CD14-positive monocyte (primary cell): ENCODE results near the gene SLCO2A1. TPM values are rescaled to one million over a fixed set of nuclear protein-coding genes. Genes with fewer than 3 reads are reported as not detected.
A peak's percentile ranks its signal among the peaks of the same experiment; 100 is the strongest.

Source experiments
- DNase-seq, 3 donors: peaks; one replicate each; pipeline ENCODE4 v3.0.0-alpha.2; 2011 to 2022
- H2AFZ ChIP-seq: 2 replicates; pipeline ENCODE4 v1.6.0; 2012; ENCODE audit warnings: mild to moderate bottlenecking, low read depth, low read length, inconsistent platforms; ENCODE audit not compliant: insufficient read depth, poor library complexity, severe bottlenecking
- H3K27ac ChIP-seq, 2 donors: 1 replicate in 1 of 2; 2 replicates in 1 of 2; pipeline ENCODE4 v1.5.1; 2012 to 2013; ENCODE audit warnings: low read length in 2 of 2, control low read depth in 1 of 2, inconsistent platforms in 1 of 2, low read depth in 1 of 2, mild to moderate bottlenecking in 1 of 2
- H3K27me3 ChIP-seq, 2 donors: one replicate each; pipeline versions ENCODE4 v1.6.0 to v1.6.1; 2011 to 2013; ENCODE audit warnings: low read length in 2 of 2; ENCODE audit not compliant: control insufficient read depth in 2 of 2, insufficient read depth in 2 of 2
- H3K36me3 ChIP-seq, 2 donors: replicated peaks in 1 of 2; 1 replicate in 1 of 2; 2 replicates in 1 of 2; pipeline versions ENCODE4 v1.5.1 to v1.6.1; 2012 to 2013; ENCODE audit warnings: low read length in 2 of 2, control low read depth in 1 of 2, inconsistent platforms in 1 of 2, mild to moderate bottlenecking in 1 of 2; ENCODE audit not compliant: insufficient read depth in 2 of 2, control insufficient read depth in 1 of 2
- H3K4me1 ChIP-seq, 2 donors: 1 replicate in 1 of 2; 2 replicates in 1 of 2; pipeline versions ENCODE4 v1.5.1 to v1.6.1; 2012 to 2013; ENCODE audit warnings: low read length in 2 of 2, control low read depth in 1 of 2, inconsistent platforms in 1 of 2, mild to moderate bottlenecking in 1 of 2, moderate library complexity in 1 of 2; ENCODE audit not compliant: insufficient read depth in 2 of 2, control insufficient read depth in 1 of 2
- H3K4me2 ChIP-seq: replicated peaks from 2 replicates; pipeline ENCODE3; 2012; ENCODE audit warnings: low read length, moderate library complexity, mild to moderate bottlenecking; ENCODE audit not compliant: poor library complexity, severe bottlenecking; ENCODE audit errors: extremely low read depth
- H3K4me3 ChIP-seq, 3 experiments: fragments of 200-600 bp in 1 of 3; sonication (generic) in 1 of 3; replicated peaks in 1 of 3; 1 replicate in 2 of 3; 2 replicates in 1 of 3; pipeline ENCODE4 v1.5.1; 2011 to 2013; ENCODE audit warnings: low read length in 3 of 3, mild to moderate bottlenecking in 3 of 3, control low read depth in 2 of 3, low read depth in 2 of 3, inconsistent platforms in 1 of 3, moderate library complexity in 1 of 3
- H3K79me2 ChIP-seq: 2 replicates; pipeline ENCODE4 v1.6.0; 2012; ENCODE audit warnings: mild to moderate bottlenecking, control low read depth, inconsistent platforms, low read length, moderate library complexity; ENCODE audit not compliant: insufficient read depth
- H3K9ac ChIP-seq: 2 replicates; pipeline ENCODE4 v1.6.0; 2017; ENCODE audit warnings: low read length, mild to moderate bottlenecking; ENCODE audit not compliant: insufficient read depth, poor library complexity, severe bottlenecking
- H3K9me3 ChIP-seq, 2 donors: replicated peaks in 1 of 2; 1 replicate in 1 of 2; 2 replicates in 1 of 2; pipeline versions ENCODE4 v1.5.1 to v1.6.1; 2012 to 2013; ENCODE audit warnings: low read length in 2 of 2, control low read depth in 1 of 2; ENCODE audit not compliant: control insufficient read depth in 1 of 2, insufficient read depth in 1 of 2
- H4K20me1 ChIP-seq: 2 replicates; pipeline ENCODE4 v1.6.0; 2012; ENCODE audit warnings: mild to moderate bottlenecking, low read length, control low read depth, moderate library complexity; ENCODE audit not compliant: insufficient read depth
- H3K27ac Mint-ChIP-seq, 7 donors: one replicate each; pipeline ENCODE4 v1.8.0; 2020; ENCODE audit warnings: mild to moderate bottlenecking in 7 of 7, mixed read lengths in 7 of 7, moderate library complexity in 6 of 7, inconsistent platforms in 2 of 7
- H3K27me3 Mint-ChIP-seq, 3 donors: one replicate each; pipeline ENCODE4 v1.8.0; 2021 to 2022; ENCODE audit warnings: low read depth in 3 of 3, mild to moderate bottlenecking in 3 of 3, mixed read lengths in 3 of 3, moderate library complexity in 3 of 3, inconsistent platforms in 1 of 3
- H3K36me3 Mint-ChIP-seq, 2 donors: one replicate each; pipeline ENCODE4 v1.8.0; 2020; ENCODE audit warnings: mixed read lengths in 2 of 2, inconsistent platforms in 1 of 2, mild to moderate bottlenecking in 1 of 2
- H3K4me1 Mint-ChIP-seq: one replicate; pipeline ENCODE4 v1.8.0; 2020; ENCODE audit warnings: mild to moderate bottlenecking, mixed read lengths
- H3K4me3 Mint-ChIP-seq, 2 donors: one replicate each; pipeline ENCODE4 v1.8.0; 2020; ENCODE audit warnings: mild to moderate bottlenecking in 2 of 2, mixed read lengths in 2 of 2, moderate library complexity in 1 of 2
- H3K9me3 Mint-ChIP-seq, 7 donors: one replicate each; pipeline ENCODE4 v1.8.0; 2020 to 2022; ENCODE audit warnings: mixed read lengths in 7 of 7, mild to moderate bottlenecking in 6 of 7, moderate library complexity in 6 of 7, inconsistent platforms in 2 of 7
- WGBS: methylation state at CpG from one replicate; pipeline ENCODE4 v1.1.5; 2013; ENCODE audit warnings: missing lambda C conversion rate; ENCODE audit not compliant: insufficient coverage; 5-methylcytosine and 5-hydroxymethylcytosine counted together
- intact Hi-C, 2 donors: fragments of 100-400 bp; cut with micrococcal nuclease; formaldehyde crosslinking; loops; one replicate each; pipeline versions ENCODE4 v1.15.0 to v1.15.1; 2023
- polyA plus RNA-seq, 3 donors: library from polyadenylated mRNA; depleted of rRNA in 1 of 3; unstranded in 2 of 3; stranded (reverse) in 1 of 3; fragments of 300-500 nt in 2 of 3; fragments of >200 nt in 1 of 3; fragmentation: Illumina TruSeq in 2 of 3; gene quantifications; 1 replicate in 2 of 3; 2 replicates in 1 of 3; pipeline ENCODE4 v1.2.3, GENCODE V29; 2012 to 2021
- TF ChIP-seq, protein P1 (sequence below): fragments of 200-600 bp; IDR thresholded peaks from one replicate; pipeline ENCODE4 v1.8.0; 2022; ENCODE audit warnings: antibody characterized with exemption, mild to moderate bottlenecking

Gene SLCO2A1
- polyA plus RNA-seq, 3 donors = 0.12 TPM; not detected in 2

DNA sequence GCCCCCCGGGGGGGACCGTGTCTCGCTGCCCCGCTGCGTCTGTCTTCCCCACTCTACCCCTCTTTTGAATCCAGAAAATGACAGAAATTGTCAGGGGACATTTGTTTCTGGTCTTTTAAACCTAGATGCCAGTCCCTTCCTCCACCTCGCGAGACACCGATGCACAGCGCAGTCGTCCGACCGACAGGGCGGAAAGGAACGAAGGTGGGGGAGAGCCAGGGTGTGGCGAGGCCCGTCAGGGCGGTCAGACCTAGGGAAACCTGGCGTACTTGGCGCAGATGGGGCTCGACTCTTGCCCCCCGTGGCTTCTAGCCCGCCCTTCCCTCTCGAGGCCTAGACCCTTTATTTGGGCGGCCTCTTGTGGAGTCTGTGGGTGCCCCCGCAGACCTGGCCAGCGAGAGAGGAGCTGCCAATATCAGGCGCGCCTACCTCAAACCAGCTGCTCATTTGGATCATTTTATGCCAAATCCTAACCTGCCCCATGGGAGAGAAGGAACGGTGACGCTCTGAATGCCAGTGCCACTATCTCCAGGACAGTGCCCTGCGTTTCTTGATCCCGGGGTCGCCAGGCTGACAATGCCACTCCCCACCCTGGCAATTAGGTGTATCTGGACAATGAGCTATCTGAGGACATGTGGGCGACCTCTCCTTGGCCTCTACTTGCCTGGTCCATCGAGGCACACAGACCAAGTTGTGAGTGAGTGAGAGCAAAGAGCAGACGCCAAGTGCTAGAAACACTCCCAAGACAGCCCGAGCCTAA lies 133.5 kb downstream of the SLCO2A1 start:
- no peak for DNase-seq

DNA sequence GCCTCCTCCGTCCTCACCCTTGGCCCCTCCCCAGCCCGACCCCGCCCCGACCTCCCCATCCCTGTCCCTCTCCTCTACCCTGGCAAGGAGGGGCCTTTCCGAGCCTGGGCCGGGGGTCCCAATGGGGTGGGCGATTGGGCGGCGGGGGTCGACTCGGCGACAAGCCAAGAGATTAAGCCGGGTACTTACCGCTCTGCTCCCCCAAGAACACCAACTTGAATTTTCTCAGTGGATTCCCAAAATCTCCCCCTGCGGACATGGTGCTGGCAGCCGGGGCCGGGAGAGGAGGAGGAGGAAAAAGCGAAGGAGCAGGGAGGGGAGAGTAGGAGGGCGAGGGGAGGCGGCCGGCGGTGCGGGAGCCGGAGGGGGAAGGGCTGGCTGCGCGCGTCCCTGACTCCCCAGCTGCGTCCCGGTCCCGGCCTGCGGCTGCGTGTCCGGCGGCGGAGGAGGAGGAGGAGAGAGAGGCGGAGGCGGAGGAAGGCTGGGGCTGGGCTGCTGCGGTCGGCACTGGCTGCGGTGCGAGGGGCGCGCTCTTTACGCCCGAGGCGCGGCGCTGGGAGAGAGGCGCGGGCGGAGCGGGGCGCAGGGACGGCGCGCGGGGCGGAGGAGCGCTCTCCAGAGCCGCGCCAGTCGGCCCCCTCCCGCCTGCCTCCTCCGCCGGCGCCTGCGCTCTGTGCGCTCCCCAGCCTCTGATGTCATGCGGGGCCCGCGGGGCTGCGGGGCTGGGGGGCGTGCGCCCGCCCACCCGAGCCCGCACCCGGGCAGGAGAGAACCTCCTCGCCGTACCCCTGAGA lies 134.3 kb downstream of the SLCO2A1 start, which contains the start of gene RAB6B:
TSS of gene RAB6B (minus strand) at position 675 of the 794 bp plus-strand sequence. CDS start at position 259, 416 bp downstream.
- under 1% methylated on average over 69 of the region's 80 CpGs for WGBS
- Mint-ChIP-seq H3K9me3 (peaks cover 0 to 2% (median 0%) of the 10 kb centered on the region in 7 donors), H3K4me3 (peak within 1 kb of the TSS in 1 of 2 donors; percentile 84), H3K27ac (no peak within 1 kb of the TSS), H3K4me1 (peaks cover 4% of the 10 kb centered on the region), H3K27me3 (peaks cover 47 to 60% (median 49%) of the 10 kb centered on the region in 3 donors), H3K36me3 (no peaks in the 10 kb centered on the region)
- TF ChIP-seq, protein P1, sequence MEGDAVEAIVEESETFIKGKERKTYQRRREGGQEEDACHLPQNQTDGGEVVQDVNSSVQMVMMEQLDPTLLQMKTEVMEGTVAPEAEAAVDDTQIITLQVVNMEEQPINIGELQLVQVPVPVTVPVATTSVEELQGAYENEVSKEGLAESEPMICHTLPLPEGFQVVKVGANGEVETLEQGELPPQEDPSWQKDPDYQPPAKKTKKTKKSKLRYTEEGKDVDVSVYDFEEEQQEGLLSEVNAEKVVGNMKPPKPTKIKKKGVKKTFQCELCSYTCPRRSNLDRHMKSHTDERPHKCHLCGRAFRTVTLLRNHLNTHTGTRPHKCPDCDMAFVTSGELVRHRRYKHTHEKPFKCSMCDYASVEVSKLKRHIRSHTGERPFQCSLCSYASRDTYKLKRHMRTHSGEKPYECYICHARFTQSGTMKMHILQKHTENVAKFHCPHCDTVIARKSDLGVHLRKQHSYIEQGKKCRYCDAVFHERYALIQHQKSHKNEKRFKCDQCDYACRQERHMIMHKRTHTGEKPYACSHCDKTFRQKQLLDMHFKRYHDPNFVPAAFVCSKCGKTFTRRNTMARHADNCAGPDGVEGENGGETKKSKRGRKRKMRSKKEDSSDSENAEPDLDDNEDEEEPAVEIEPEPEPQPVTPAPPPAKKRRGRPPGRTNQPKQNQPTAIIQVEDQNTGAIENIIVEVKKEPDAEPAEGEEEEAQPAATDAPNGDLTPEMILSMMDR = no peak
- no peak for DNase-seq
- Histone ChIP-seq H3K4me3 (no peak within 1 kb of the TSS), H3K4me2 (peak within 1 kb of the TSS; percentile 46), H3K79me2 (no peaks in the 10 kb centered on the region), H4K20me1 (no peaks in the 10 kb centered on the region), H3K4me1 (peaks cover 0 to 3% of the 10 kb centered on the region in 2 donors), H3K27me3 (peaks cover 26 to 46% of the 10 kb centered on the region in 2 donors), H2AFZ (no peak within 1 kb of the TSS), H3K9me3 (peaks cover 0 to 9% of the 10 kb centered on the region in 2 donors), H3K27ac (no peak within 1 kb of the TSS), H3K9ac (no peak within 1 kb of the TSS), H3K36me3 (no peaks in the 10 kb centered on the region)
- intact Hi-C loops = no loop called here

More for the DNA sequence above, 133.5 kb downstream of the SLCO2A1 start:
- Histone ChIP-seq H3K36me3 (no peaks in the 10 kb centered on the region), H2AFZ (no peak overlapping the region), H3K9me3 (peaks cover 0 to 9% of the 10 kb centered on the region in 2 donors), H3K79me2 (no peaks in the 10 kb centered on the region), H3K4me1 (peaks cover 0 to 3% of the 10 kb centered on the region in 2 donors), H3K27ac (no peak overlapping the region), H3K4me3 (no peak overlapping the region), H3K4me2 (peak overlapping the region; percentile 46), H3K27me3 (peaks cover 26 to 46% of the 10 kb centered on the region in 2 donors), H4K20me1 (no peaks in the 10 kb centered on the region), H3K9ac (no peak overlapping the region)
- intact Hi-C loops = no loop called here
- Mint-ChIP-seq H3K36me3 (no peaks in the 10 kb centered on the region), H3K9me3 (peaks cover 0 to 2% (median 0%) of the 10 kb centered on the region in 7 donors), H3K4me3 (peak overlapping the region in 1 of 2 donors; percentile 84), H3K27me3 (peaks cover 49 to 61% (median 52%) of the 10 kb centered on the region in 3 donors), H3K4me1 (peaks cover 4% of the 10 kb centered on the region), H3K27ac (no peak overlapping the region)
- TF ChIP-seq, protein P1 = no peak
- WGBS = 27% methylated on average over 32 of the region's 37 CpGs
